Left lobe of liver (tissue), 2 donors: Measurements from ENCODE around the gene PPAN. TPM values are rescaled to one million over a fixed set of nuclear protein-coding genes. Genes with fewer than 3 reads are reported as not detected.

Experiments used
- ATAC-seq: fragments of 200-7000 bp; cut with Tn5 transposase; one replicate; pipeline ENCODE4 v1.9.1; 2020; ENCODE audit warnings: mild to moderate bottlenecking, moderate library complexity
- DNase-seq: peaks from one replicate; pipeline ENCODE4 v3.0.0-alpha.2; 2020; ENCODE audit warnings: low spot score
- total RNA-seq: library from RNA; stranded (reverse); gene quantifications from one replicate; pipeline ENCODE4 v1.2.1, GENCODE V29; 2021
- donor health status: DM: no; HTN: no; CAD: no; lungs with moderate emphysema.
- donor health status: DM: no; HTN: yes; CAD: no.

Gene PPAN, protein sequence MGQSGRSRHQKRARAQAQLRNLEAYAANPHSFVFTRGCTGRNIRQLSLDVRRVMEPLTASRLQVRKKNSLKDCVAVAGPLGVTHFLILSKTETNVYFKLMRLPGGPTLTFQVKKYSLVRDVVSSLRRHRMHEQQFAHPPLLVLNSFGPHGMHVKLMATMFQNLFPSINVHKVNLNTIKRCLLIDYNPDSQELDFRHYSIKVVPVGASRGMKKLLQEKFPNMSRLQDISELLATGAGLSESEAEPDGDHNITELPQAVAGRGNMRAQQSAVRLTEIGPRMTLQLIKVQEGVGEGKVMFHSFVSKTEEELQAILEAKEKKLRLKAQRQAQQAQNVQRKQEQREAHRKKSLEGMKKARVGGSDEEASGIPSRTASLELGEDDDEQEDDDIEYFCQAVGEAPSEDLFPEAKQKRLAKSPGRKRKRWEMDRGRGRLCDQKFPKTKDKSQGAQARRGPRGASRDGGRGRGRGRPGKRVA
- 13.0 TPM for total RNA-seq

DNA sequence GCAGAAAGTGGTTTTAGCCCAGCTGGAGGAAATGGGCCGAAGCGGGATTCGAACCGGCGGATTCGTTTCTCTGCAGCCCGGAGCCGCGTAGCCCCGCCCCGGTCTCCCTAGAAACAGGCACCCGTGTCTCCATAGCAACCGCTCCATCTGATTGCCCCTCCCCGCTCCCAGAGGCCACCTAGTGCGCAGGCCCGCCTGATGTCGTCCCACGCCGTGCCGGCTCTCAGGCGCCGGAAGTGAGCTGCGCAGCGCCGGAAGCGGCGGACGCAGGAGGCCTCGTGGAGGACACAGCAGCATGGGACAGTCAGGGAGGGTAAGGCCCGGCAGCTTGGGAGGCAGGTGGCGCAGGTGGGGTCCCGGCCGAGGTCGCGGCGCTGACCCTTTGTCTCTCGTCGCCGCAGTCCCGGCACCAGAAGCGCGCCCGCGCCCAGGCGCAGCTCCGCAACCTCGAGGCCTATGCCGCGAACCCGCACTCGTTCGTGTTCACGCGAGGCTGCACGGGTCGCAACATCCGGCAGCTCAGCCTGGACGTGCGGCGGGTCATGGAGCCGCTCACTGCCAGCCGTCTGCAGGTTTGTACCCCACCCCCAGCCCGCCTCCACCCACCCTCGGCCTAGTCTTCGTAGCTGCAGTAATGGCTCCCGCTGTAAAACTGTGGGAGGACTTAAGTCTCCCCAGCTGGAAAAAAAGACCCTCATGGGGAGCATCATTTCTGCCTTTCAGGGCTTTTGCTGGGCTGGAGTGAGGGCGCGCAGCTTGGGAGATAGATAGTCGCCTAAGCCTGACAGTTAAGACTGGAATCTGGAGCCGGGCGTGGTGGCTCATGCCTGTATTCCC lies at the start of gene PPAN:
TSS of gene PPAN (plus strand) at position 263 of the 837 bp plus-strand sequence. CDS start at position 296, 33 bp downstream.
- ATAC-seq (peak; percentile 96), DNase-seq (peak; percentile 98)

DNA sequence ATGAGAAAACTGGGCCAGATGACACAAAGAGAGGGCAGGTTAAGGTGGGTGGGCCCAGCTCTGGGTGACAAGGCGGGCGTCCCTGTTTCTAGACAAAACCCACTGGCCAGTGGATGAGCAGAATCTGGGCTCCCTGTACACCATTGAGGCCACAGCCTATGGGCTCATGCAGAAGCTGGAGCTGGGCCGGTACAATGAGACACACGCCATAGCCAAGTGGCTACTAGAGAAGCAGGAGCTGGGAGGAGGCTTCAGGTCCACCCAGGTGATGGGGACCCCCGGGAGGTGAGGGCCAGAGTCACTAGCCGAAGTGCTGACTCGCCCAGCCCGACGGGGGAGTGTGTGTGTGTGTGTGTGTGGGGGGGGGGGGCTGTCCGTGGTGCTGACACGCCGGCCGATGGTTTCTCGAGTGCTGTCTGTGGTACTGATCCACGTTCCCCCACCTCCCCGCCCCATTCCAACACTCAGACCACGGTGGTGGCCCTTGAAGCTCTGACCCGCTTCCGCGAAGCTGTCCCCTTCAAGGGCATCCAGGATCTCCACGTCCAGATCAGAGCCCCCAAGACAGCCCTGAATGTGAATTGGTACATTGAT lies 44.3 kb upstream of the PPAN start:
- DNase-seq (no peak), ATAC-seq (peak; percentile 28)

DNA sequence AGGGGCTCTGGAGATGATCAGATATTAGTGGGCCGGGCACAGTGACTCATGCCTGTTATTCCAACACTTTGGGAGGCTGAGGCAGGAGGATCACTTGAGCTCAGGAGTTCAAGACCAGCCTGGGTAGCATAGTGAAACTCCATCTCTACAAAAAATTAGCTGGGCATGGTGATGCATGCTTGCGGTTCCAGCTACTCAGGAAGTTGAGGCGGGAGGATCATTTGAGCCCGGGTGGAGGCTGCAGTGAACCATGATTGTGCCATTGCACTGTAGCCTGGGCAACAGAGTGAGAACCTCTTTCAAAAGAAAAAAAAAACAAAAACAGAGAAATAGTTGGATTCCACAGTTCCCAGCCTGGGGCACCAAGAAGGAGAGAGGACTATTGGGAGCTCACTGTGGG lies 38.0 kb upstream of the PPAN start:
- DNase-seq (no peak), ATAC-seq (no peak)

DNA sequence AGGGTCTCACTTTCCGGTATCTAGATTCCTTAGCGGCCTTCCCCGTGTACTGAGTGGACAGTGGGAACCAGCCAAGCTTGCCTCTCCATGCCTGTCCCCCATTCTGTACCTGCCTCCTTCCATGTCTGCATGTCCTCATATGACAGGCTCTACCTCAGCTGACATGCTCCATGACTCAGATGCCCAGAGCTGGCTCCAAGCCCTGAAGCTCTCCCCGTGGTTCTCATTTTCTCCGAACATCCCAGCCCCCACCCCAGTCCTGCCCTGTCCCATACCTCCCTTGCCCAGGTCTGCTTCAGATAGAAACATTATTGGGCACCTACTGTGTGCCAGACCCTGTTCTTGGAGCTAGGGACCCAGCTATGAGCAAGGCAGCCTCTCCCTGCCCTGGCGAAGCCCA lies 37.1 kb upstream of the PPAN start:
- DNase-seq (no peak), ATAC-seq (no peak)

DNA sequence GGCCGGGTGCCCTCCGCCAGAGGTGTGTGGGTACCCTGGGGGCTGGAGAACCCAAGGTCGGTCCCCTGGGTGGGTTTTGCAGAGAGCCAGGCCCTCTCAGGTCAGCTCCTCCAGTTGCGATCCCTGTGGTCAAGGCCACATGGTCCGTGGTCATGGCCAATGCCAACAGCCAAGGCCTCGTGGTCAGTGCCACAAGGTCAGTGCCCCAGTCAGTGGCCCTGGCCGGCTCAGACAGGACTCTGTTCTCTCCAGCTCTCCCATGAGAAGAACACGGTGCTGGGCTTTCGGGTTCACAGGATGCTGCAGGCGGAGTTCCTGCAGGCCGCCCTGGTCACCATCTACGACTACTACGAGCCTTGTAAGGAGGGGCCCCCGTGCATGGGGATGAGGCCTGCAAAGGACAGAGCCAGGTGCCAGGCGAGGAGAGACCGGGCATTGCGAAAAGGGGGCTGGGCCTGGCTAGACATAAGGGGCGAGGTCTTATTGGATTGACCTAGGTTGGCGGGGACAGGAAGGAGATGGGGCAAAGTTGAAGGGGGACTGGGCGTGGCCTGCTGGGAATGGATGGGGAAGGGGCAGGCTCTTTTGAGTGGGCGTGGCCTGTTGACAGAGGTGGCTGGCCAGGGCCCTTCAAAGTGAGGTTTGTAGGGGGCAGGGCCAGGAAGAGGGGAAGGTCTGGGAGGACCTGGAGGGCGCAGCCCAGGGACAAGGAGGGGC lies 35.3 kb upstream of the PPAN start:
- ATAC-seq: peak; percentile 80
- DNase-seq: peak; percentile 97

DNA sequence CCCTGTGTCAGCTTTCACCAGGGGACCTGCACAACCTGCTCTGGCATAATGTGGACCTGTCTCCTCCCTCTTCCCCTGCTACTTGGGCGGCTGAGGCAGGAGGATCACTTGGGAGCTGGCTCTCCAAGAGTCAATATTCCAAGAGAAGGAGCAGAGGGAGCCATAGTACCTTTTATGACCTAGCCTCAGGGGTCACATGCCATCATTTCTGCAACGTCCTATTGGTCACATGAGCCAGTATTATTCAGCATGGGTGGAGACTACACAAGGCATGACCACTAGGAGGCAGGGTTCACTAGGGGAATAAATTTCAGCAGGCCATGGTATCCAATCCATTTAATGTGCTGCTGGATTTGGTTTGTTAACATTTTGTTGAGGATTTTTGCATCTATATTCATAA lies 32.0 kb upstream of the PPAN start:
- DNase-seq: no peak
- peak; percentile 23 for ATAC-seq

DNA sequence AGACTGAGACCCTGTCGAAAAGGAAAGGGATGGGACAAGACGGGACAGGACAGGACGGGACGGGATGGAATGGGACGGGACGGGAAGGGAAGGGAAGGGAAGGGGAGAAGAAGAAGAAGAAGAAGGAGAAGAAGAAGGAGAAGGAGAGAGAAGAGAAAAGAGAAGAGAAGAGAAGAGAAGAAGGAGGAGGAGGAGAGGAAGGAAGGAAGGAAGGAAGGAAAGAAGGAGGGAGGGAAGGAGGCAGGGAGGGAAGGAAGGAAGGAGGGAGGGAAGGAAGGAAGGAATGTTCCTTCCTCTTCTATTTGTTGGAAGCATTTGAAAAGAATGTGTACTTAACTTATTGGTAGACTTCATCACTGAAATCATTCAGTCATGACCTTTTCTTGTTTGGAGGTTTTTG lies 29.6 kb upstream of the PPAN start:
- ATAC-seq: no peak

DNA sequence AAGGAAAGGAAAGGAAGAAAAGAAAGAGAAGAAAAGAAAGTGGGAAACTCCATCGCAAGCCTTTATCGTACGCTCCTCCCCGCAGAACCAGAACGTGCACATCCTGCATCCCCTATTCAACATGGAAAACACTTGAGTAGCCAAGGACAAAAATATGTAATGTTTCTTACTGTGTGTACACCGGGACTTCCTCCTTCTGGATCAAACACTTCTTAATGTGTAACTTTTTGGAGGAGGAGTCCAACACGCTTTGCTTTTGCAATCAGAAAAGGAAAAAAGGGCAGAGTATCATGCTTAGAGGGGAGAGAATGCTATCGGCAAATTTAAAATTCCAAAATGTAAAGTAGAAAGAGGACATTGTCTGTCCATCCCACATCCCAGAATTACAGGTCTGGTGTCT lies 27.8 kb upstream of the PPAN start:
- DNase-seq: no peak
- ATAC-seq: peak; percentile 44

More for the DNA sequence above, 29.6 kb upstream of the PPAN start:
- DNase-seq: no peak

DNA sequence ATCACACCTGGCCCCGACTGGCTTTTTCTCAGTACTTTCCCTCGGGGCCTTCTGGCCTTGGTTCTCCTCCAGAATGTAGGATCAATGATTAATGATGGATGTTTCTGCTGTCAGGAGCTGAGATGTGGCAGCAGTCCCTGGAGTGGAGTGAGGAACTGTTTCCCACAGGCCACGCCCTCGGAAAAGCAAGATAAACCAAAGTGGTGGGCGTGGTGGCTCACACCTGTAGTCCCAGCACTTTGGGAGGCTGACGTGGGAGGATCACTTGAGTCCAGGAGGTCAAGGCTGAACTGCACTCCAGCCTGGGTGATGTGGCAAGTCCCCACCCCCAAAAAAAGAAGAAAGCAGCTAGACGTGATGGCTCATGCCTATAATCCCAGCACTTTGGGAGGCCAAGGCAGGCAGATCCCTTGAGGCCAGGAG lies 27.1 kb upstream of the PPAN start:
- DNase-seq: peak; percentile 72
- ATAC-seq: peak; percentile 75

DNA sequence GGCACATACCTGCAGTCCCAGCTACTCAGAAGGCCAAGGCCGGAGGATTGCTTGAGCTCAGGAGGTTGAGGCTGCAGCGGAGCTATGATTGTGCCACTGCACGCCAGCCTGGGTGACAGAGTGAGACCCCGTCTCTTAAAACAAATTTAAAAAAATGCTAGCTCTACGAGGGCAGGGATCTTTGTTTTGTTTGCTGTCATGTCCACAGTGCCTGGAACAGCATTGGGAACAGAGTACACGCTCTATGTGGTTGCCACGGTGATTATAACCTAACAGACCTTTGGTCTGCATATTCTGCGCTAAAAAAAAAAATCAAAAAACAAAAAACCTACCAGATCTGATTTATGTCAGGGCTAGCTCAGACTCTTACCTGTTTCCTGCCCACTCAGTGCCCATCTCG lies 22.3 kb upstream of the PPAN start:
- ATAC-seq (no peak), DNase-seq (no peak)

DNA sequence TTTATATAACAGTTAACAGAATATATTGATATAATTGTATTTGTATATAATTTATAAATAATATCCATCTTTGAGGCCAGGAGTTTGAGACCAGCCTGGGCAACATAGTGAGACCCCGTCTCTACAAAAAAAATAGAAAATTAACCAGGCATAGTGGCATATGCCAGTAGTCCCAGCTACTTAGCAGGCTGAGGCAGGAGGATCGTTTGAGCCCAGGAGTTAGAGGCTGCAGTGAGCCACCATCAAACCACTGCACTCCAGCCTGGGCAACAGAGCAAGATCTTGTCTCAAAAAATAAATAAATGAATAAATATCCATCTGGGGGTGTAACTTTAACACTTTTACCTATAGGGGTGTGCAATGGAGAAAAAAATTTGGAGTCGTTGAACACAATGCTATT lies 21.4 kb upstream of the PPAN start:
- DNase-seq (no peak), ATAC-seq (no peak)

DNA sequence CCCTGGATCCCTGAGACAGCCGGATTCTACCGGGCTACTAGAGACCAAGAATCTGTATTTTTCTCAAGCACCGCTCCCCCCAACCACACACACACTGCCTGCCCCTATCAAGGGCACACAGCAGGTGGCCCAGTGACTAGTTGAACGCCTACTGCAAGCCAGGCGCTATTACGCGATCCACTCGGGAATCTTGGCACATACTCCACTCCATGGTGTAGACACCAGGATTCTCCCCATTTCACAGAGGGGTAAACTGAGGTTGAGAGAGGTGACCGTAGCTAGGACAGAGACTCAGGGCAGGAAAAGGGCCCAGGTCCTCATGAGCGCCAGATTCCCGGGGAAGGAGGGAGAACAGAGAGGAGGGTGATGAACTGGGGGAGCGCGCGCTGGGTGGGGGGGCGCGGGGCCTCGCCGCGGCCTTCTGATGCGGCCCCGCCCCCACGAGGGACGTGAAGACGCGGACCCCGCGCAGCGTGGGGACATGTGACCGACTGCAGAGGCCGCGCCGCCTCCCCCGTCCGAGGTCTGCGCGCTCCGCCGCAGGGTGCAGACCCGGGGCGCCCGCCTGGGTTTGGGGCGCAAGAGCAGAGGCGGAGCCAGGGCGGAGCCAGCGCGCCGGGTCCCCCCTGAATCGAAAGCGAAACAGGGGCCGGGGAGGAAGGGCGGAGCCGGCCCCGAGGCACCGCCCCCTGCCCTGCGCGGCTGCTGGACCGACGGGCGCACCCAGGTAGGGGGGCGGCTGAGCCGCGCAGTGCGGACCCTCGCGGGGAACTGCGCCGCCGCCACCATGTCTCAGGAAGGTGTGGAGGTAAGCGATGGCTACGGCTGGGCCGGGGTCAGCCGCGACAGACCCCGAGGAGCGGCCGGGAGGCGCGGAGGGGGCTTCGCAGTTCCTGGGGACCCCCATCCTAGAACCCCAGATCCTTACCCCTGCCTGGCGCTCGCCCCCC lies 20.2 kb upstream of the PPAN start, which contains the start of gene SHFL:
TSS of gene SHFL (plus strand) at position 677 of the 950 bp plus-strand sequence. CDS start at position 788, 111 bp downstream.
- DNase-seq (peak; percentile 87), ATAC-seq (peak; percentile 87)

DNA sequence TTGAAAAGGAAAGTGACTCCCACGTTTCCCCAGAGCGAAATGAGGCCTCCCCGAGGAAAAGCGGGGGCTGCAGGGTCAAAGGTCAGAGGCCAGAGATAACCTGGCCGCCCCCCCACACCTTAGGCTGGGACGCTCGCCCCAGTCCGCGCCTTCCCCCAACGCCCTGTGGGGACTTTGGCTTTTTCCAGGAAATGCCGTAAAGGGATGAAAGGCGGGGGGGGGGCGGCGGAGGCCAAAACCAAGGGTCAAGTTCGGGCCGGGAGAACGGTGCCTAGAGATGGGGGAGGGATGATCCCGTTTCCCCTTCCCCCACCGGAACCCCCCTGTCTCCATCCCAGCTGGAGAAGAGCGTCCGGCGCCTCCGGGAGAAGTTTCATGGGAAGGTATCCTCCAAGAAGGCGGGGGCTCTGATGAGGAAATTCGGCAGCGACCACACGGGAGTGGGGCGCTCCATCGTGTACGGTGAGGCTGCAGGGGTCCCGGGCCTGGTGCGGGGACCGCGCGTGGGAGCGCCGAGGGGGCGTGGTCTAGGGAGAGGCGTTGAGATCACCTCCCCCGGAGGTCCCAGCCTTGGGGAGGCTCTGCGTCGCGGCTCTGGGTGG lies 19.5 kb upstream of the PPAN start:
- peak; percentile 60 for ATAC-seq
- peak; percentile 81 for DNase-seq

DNA sequence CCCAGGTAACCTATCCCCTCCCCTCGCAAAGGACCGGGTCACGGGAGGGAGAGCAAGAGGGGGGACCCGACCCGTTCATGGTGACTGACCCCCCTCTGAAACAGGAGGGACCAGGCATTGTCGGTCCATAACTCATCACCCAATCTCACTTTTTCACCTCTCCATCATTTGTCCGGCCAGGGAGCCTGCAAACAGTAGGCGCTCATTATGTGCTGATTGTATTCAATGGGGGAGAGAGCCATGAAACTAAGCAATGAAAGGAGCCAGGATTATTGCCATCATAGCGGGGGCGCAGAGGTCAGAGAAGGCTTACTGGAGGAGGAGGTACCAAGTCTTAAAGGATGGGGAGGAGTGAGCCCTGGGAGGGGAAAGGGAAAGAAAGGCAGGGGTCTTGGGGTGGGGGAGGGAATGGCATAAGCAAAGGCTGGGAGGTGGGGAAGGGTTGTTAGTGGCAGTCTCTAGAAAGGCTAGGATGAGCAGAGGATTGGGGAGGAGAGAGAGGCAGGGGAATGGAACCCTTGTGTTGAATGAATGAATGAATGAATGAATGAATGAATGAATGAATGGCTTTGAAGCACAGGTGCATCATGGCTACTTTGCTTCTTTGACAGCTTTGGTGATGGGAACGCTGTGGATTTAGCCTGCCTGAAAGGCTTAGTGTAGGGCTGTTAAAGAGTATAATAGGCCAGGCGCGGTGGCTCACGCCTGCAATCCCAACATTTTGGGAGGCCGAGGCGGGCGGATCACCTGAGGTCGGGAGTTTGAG lies 18.7 kb upstream of the PPAN start:
- ATAC-seq (no peak), DNase-seq (no peak)

DNA sequence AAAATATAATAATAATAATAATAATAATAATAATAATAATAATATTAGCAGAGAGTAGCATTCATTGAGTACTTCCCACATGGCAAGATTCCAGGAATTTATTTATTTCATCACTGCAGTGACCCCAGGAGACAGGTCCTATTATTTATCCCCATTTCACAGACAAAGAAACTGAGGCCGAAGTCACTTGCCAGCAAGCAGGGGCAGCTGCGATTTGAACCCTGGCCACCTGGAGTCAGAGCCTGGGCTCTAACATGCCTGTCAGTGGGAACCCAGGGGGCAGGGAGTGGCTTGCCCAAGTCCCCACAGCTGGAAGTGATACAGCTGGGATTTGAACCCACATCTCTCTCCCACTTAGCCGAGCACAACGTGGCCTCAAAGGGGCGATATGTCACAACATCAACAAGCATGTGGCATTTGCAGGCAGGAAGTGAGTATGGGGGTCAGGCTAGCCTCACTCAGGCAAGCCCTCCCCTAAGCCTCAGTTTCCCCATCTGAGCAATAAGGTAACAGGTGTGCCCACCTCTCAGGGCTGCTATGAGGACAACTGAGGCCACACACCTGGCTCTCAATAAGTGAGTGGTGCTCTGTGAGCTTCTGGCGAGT lies 17.1 kb upstream of the PPAN start:
- ATAC-seq (no peak), DNase-seq (no peak)

DNA sequence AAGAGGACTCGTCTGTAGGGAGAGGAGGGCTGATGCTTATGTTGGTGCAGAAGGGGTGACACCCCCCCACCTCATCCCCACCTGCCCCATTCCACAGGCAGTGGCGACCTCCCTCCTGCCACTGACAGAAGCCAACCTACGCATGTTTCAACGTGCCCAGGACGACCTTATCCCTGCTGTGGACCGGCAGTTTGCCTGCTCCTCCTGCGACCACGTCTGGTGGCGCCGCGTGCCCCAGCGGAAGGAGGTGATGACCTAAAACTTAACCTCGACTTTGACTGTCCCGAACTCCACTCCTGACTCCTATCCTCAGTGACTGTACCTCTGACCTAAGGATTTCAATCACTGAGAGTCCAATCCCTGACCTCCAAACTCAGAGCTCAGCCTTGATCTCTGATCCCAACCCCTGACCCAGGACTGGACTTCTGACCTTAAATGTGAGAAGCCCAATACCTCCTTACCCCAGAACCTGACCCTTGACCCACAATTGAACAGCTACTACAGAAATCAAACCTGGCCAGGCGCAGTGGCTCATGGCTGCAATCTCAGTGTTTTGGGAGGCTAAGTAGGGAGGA lies 16.3 kb upstream of the PPAN start:
- DNase-seq: peak; percentile 62
- ATAC-seq: peak; percentile 2

DNA sequence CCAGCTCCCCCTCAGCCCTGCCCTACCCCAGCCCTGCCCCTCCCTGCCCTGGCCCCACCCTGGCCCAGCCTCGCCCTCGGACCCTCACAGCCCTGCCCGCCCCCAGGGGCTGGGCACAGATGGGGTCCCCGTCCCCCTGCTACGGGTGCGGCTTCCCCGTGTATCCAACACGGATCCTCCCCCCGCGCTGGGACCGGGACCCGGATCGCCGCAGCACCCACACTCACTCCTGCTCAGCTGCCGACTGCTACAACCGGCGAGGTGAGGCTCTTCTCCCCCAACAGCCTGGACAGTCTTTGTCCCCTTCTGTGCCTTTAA lies 14.8 kb upstream of the PPAN start:
- DNase-seq (no peak), ATAC-seq (no peak)
